SK-N-SH (cell line): ENCODE measurements around the gene AKAP8. TPM values are rescaled to one million over a fixed set of nuclear protein-coding genes. Genes with fewer than 3 reads are reported as not detected.

Source experiments
- CTCF ChIA-PET: fragments of 300-600, 350-600 bp; formaldehyde crosslinking; extraction: SDS; loops from one replicate; lab custom pipeline; 2021; lab: Yijun Ruan, JAX
- POLR2A ChIA-PET: fragments of 350-600 bp; sonication (Branson Sonifier 250); formaldehyde crosslinking; extraction: SDS; loops from one replicate; lab custom pipeline; 2020; ENCODE audit warnings: antibody characterized with exemption, inconsistent platforms; lab: Yijun Ruan, JAX
- DNase-seq: peaks from one replicate; pipeline ENCODE4 v3.0.0; 2012
- H2AFZ ChIP-seq: fragments of 200-600 bp; sonication (generic); 2 replicates; pipeline ENCODE4 v1.8.1; 2016; ENCODE audit warnings: antibody characterized with exemption, mild to moderate bottlenecking, low read depth
- H3F3A ChIP-seq: fragments of 200-600 bp; sonication (generic); replicated peaks from 2 replicates; pipeline ENCODE3; 2016; ENCODE audit warnings: antibody characterized with exemption, mild to moderate bottlenecking; ENCODE audit not compliant: insufficient read depth
- H3K27ac ChIP-seq, 2 experiments: fragments of 200-500 bp in 1 of 2; fragments of 200-600 bp in 1 of 2; sonication (Bioruptor generic) in 1 of 2; sonication (generic), shearing (Covaris generic) in 1 of 2; 2 replicates each; pipeline versions ENCODE4 v1.5.1 to v1.6.1; 2014 to 2016; ENCODE audit warnings: low read depth in 2 of 2, inconsistent platforms in 1 of 2, low read length in 1 of 2, mild to moderate bottlenecking in 1 of 2, mixed read lengths in 1 of 2
- H3K27me3 ChIP-seq: fragments of 200-600 bp; sonication (generic), shearing (Covaris generic); 2 replicates; pipeline ENCODE4 v1.6.1; 2016; ENCODE audit warnings: mixed run types; ENCODE audit not compliant: insufficient read depth
- H3K36me3 ChIP-seq, 2 experiments: fragments of 200-500 bp in 1 of 2; fragments of 200-600 bp in 1 of 2; sonication (Bioruptor generic) in 1 of 2; sonication (generic) in 1 of 2; replicated peaks in 1 of 2; 2 replicates each; pipeline versions ENCODE3 to v1.5.1; 2014 to 2016; ENCODE audit warnings: low read length in 1 of 2, mild to moderate bottlenecking in 1 of 2; ENCODE audit not compliant: insufficient read depth in 2 of 2, control insufficient read depth in 1 of 2
- H3K4me1 ChIP-seq, 2 experiments: fragments of 200-500 bp in 1 of 2; fragments of 200-600 bp in 1 of 2; sonication (Bioruptor generic) in 1 of 2; sonication (generic), shearing (Covaris generic) in 1 of 2; 2 replicates each; pipeline versions ENCODE4 v1.5.1 to v1.6.1; 2014 to 2016; ENCODE audit warnings: low read depth in 1 of 2, low read length in 1 of 2, mixed run types in 1 of 2; ENCODE audit not compliant: insufficient read depth in 2 of 2, control insufficient read depth in 1 of 2
- H3K4me2 ChIP-seq: fragments of 200-600 bp; sonication (generic), shearing (Covaris generic); 2 replicates; pipeline ENCODE4 v1.6.1; 2017; ENCODE audit warnings: mixed run types
- H3K4me3 ChIP-seq, 2 experiments: fragments of 200-500 bp in 1 of 2; fragments of 200-600 bp in 1 of 2; sonication (Bioruptor generic) in 1 of 2; sonication (generic), shearing (Covaris generic) in 1 of 2; 2 replicates each; pipeline versions ENCODE4 v1.5.1 to v1.8.1; 2014 to 2016; ENCODE audit warnings: low read depth in 2 of 2, inconsistent platforms in 1 of 2, low read length in 1 of 2, mild to moderate bottlenecking in 1 of 2, mixed read lengths in 1 of 2, moderate library complexity in 1 of 2
- H3K79me2 ChIP-seq: fragments of 200-600 bp; sonication (generic); 2 replicates; pipeline ENCODE4 v1.8.1; 2017; ENCODE audit warnings: mild to moderate bottlenecking; ENCODE audit not compliant: insufficient read depth
- H3K9ac ChIP-seq: fragments of 200-600 bp; sonication (generic); 2 replicates; pipeline ENCODE4 v1.6.1; 2017; ENCODE audit warnings: mixed run types
- H3K9me2 ChIP-seq: fragments of 200-600 bp; sonication (generic); 2 replicates; pipeline ENCODE4 v1.6.1; 2017; ENCODE audit warnings: mixed run types
- H3K9me3 ChIP-seq: fragments of 200-600 bp; sonication (generic); 2 replicates; pipeline ENCODE4 v1.6.1; 2017; ENCODE audit warnings: mixed run types, mild to moderate bottlenecking, moderate library complexity
- H4K20me1 ChIP-seq: fragments of 200-600 bp; sonication (generic); 2 replicates; pipeline ENCODE4 v1.6.1; 2017; ENCODE audit warnings: mild to moderate bottlenecking, mixed run types; ENCODE audit not compliant: insufficient read depth
- CTCF ChIP-seq: fragments of 200-600 bp; sonication (generic); IDR thresholded peaks from 2 replicates; pipeline ENCODE4 v1.6.1; 2017; ENCODE audit warnings: antibody characterized with exemption, mild to moderate bottlenecking, moderate library complexity
- ELF1 ChIP-seq: IDR thresholded peaks from 2 replicates; pipeline ENCODE4 v1.4.0; 2012
- EZH2phosphoT487 ChIP-seq: fragments of 200-600 bp; sonication (generic); IDR thresholded peaks from 2 replicates; pipeline ENCODE4 v1.6.1; 2017; ENCODE audit warnings: low read depth, mixed run types, mild to moderate bottlenecking, antibody characterized with exemption, moderate library complexity, borderline replicate concordance
- FOSL2 ChIP-seq: IDR thresholded peaks from 2 replicates; pipeline ENCODE4 v1.4.0; 2012; ENCODE audit warnings: low read depth, mild to moderate bottlenecking, moderate library complexity, borderline replicate concordance
- FOXJ3 ChIP-seq: sonication (generic); formaldehyde crosslinking; IDR thresholded peaks from 2 replicates; pipeline ENCODE4 v1.5.1; 2020; ENCODE audit warnings: mild to moderate bottlenecking, missing genetic modification reagents
- FOXM1 ChIP-seq: IDR thresholded peaks from 2 replicates; pipeline ENCODE4 v1.4.0; 2012; ENCODE audit warnings: low read depth, mild to moderate bottlenecking
- GABPA ChIP-seq: IDR thresholded peaks from 2 replicates; pipeline ENCODE4 v1.4.0; 2012; ENCODE audit warnings: low read depth, mild to moderate bottlenecking
- IRF3 ChIP-seq: fragments of 150-350 bp; IDR thresholded peaks from 2 replicates; pipeline ENCODE4 v1.6.1; 2016; ENCODE audit warnings: mild to moderate bottlenecking, low read depth, low read length
- JUND ChIP-seq: IDR thresholded peaks from 2 replicates; pipeline ENCODE4 v1.4.0; 2012
- MEF2A ChIP-seq: IDR thresholded peaks from 2 replicates; pipeline ENCODE4 v1.4.0; 2012; ENCODE audit warnings: low read depth, borderline replicate concordance
- MXI1 ChIP-seq: IDR thresholded peaks from 2 replicates; pipeline ENCODE4 v1.6.1; 2012; ENCODE audit warnings: mild to moderate bottlenecking, low read depth, low read length, improper control_type of control experiment
- NFIC ChIP-seq: IDR thresholded peaks from 2 replicates; pipeline ENCODE4 v1.4.0; 2012; ENCODE audit warnings: borderline replicate concordance
- PBX3 ChIP-seq: IDR thresholded peaks from 2 replicates; pipeline ENCODE4; 2012
- POLR2AphosphoS5 ChIP-seq: IDR thresholded peaks from 2 replicates; pipeline ENCODE4 v1.6.1; 2012; ENCODE audit warnings: low read depth, low read length
- RAD21 ChIP-seq: IDR thresholded peaks from 2 replicates; pipeline ENCODE4 v1.6.1; 2012; ENCODE audit warnings: mild to moderate bottlenecking, low read length
- RFX5 ChIP-seq: IDR thresholded peaks from 2 replicates; pipeline ENCODE4 v1.6.1; 2012; ENCODE audit warnings: mild to moderate bottlenecking, improper control_type of control experiment, low read length
- SIN3A ChIP-seq: IDR thresholded peaks from 2 replicates; pipeline ENCODE4 v1.6.1; 2012; ENCODE audit warnings: low read depth, mild to moderate bottlenecking, low read length, moderate library complexity, borderline replicate concordance
- SMC3 ChIP-seq: IDR thresholded peaks from 2 replicates; pipeline ENCODE4 v1.6.1; 2012; ENCODE audit warnings: low read depth, low read length, improper control_type of control experiment
- TAF1 ChIP-seq: IDR thresholded peaks from 2 replicates; pipeline ENCODE4 v1.6.1; 2012; ENCODE audit warnings: low read depth, mild to moderate bottlenecking, low read length, moderate library complexity, borderline replicate concordance
- TCF12 ChIP-seq: IDR thresholded peaks from 2 replicates; pipeline ENCODE4 v1.4.0; 2012
- TEAD4 ChIP-seq: IDR thresholded peaks from 2 replicates; pipeline ENCODE4 v1.4.0; 2012; ENCODE audit warnings: mild to moderate bottlenecking, borderline replicate concordance; ENCODE audit not compliant: insufficient read depth
- USF1 ChIP-seq: IDR thresholded peaks from 2 replicates; pipeline ENCODE4 v1.4.0; 2012; ENCODE audit warnings: low read depth, borderline replicate concordance
- USF2 ChIP-seq: fragments of 150-350 bp; IDR thresholded peaks from 2 replicates; pipeline ENCODE4 v1.6.1; 2017; ENCODE audit warnings: antibody characterized with exemption, low read length, low read depth, borderline replicate concordance
- WGBS: methylation state at CpG from one replicate; pipeline ENCODE4 v1.1.6; 2017; ENCODE audit warnings: low lambda C conversion rate; 5-methylcytosine and 5-hydroxymethylcytosine counted together
- polyA plus RNA-seq, 3 experiments: library from polyadenylated mRNA; depleted of rRNA; stranded (reverse); fragments of >200 nt; gene quantifications; 2 replicates each; pipeline ENCODE4 v1.2.3, GENCODE V29; 2012

AKAP8 gene
- polyA plus RNA-seq, 1 of the 3 experiments (the other 2 are of a cell fraction): 17.2 TPM

- TF ChIP-seq EZH2phosphoT487 (no peak), MEF2A (no peak), SIN3A (no peak)
Measured at GRCh38 chr19:15331419-15332310, 47.9 kb downstream of the AKAP8 start (continued).

- peak overlapping the region; percentile 58 to 92 for H3K27ac ChIP-seq
- H3K9me3 ChIP-seq: no peaks in the 10 kb centered on the region
- peak overlapping the region; percentile 98 for H3K4me2 ChIP-seq
- H3F3A ChIP-seq: peaks cover 21% of the 10 kb centered on the region
- no peaks in the 10 kb centered on the region for H3K36me3 ChIP-seq
- peaks cover 92% of the 10 kb centered on the region for H3K79me2 ChIP-seq
- peak; percentile 42 for DNase-seq
- ChIA-PET CTCF (interaction anchor here (0.8 kb wide), 1 partner anchor 153 kb away, joined by 3 read pairs; no protein-coding TSS in a partner anchor), POLR2A (interaction anchor here (0.6 kb wide), 1 partner anchor 30 kb away, joined by 3 read pairs; no protein-coding TSS in a partner anchor)
- H3K9ac ChIP-seq: peak overlapping the region; percentile 96
- H4K20me1 ChIP-seq: peaks cover 56% of the 10 kb centered on the region
- H3K9me2 ChIP-seq: no peaks in the 10 kb centered on the region
- no peak overlapping the region for H2AFZ ChIP-seq
- peak overlapping the region; percentile 78 to 98 for H3K4me3 ChIP-seq
- WGBS: 10% methylated on average over 17 of the region's 17 CpGs
- no peaks in the 10 kb centered on the region for H3K27me3 ChIP-seq
- peaks cover 13 to 21% of the 10 kb centered on the region in 2 experiments for H3K4me1 ChIP-seq
- TF ChIP-seq USF1: no peak
- TF ChIP-seq FOSL2: peak; percentile 35; the same call in 1 of the 2 replicates
- no peak for TF ChIP-seq ELF1
- no peak for TF ChIP-seq TAF1
- TF ChIP-seq MXI1: peak; percentile 59
- no peak for TF ChIP-seq RAD21
- no peak for TF ChIP-seq PBX3
- TF ChIP-seq FOXM1: no peak
- TF ChIP-seq JUND: no peak
- TF ChIP-seq NFIC: no peak
- TF ChIP-seq CTCF: no peak
- no peak for TF ChIP-seq EZH2phosphoT487
- no peak for TF ChIP-seq TEAD4
- no peak for TF ChIP-seq GABPA
- TF ChIP-seq MEF2A: no peak
- TF ChIP-seq TCF12: no peak
- TF ChIP-seq POLR2AphosphoS5: no peak
- TF ChIP-seq FOXJ3 (CRISPR knock-in tag): no peak
- no peak for TF ChIP-seq SMC3
- no peak for TF ChIP-seq USF2
- no peak for TF ChIP-seq RFX5
- TF ChIP-seq IRF3: no peak
Measured at GRCh38 chr19:15330801-15331418, 48.7 kb downstream of the AKAP8 start.
